ENCODE results near the gene MAPK4.

Gene MAPK4

DNA sequence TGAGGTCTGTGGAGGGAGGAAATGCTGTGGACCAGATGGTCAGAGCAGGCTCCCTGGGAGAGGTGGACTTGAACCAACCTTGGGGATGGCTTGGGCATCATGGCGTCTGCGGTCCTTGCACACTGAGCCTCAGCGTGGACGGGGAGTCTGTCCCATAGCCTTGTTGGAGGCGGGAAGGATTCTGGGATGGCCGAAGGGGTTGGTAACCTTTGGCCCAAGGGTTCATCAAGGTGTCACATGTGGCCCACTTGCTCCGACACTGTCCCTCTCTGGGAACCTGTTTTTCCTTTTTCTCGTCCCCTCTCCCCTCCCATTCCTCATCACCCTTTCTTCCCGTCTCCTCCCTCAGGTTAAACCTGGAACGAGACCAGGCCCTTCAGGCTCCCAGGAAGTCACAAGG is 66.4 kb downstream of the MAPK4 start:
- no peak for DNase-seq

DNA sequence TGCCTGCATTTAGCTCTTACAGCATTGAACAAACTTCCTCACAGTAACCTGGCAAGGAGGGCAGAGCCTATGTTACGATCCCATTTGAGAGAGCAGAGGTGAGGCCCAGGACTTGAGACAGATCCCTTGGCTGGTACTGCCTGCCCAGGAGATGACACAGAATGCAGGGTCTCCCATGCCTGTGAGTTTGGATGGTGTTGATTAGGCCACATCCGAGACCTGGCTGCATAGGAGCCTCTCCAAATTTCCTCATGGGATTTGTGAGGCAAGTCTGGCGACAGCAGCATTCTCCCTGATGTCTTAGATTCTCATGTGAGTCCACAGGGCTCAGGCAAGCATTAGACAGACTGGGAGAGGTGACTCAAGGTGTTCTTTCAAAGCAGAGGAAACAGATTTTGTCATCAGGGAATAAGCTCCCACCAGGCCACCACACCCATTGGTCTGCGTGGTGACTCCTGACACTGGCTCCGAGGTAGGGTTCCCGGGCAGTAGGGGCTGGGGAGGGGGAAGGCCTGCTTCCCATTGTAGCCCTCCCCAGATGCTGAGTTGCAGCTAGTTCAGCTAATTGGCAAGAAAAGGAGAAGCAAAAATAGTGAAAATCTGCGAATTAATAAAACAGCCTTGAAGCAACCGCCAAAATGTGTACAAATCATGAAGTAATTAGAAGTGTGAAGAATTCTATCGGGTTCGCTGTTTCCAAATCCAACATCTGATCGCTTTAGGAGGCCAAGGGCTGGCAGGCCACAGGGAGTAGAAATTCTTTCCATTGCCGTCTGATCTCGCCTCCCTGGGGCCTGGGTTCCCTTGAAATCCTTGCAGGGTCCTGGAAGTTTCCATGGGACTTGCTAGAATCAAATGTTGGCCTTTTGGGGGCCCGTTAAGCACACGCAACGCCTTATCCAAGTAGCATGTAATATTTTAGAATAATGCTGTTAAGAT is 68.0 kb downstream of the MAPK4 start:
- DNase-seq: no peak

DNA sequence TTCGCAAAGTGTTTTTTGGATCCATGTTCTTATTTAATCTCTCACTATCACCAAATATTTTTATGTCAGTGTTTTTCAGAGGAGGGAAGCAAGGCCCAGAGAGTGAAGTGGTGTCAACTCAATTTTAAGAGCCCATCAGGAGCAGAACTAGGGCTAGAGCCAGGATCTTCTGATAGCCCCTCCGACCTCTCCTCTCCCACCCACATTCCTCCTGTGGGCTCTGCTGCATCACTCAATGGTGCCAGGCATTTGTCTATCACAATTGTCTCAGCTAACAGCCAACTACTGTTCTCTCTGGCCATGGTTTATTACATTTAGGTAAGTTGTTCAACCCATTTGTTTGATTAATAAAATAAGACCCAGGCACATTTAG is 68.6 kb downstream of the MAPK4 start:
- no peak for DNase-seq

DNA sequence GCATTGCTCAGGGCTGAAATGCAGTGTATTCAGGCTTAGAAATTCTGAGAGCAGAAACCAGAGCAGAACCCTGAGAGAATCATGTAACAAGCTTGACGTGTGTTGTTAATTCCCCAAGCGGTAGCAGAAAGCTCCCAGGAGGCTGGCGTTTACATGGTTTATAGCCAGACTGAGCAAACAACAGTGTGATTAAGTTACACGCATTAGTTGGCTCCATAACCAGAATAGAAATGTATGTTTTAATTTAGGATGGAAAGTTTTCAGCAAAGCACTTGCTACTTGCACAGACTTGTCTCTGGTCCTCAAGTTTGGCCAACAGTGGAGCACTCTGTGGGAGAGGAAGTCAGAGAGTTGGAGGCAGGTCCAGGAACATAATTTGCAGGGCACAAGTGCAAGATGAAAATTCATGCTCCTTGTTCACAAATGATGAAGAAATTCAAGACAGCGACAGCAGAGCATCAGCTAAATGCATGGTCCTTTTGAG is 69.3 kb downstream of the MAPK4 start:
- no peak for DNase-seq

DNA sequence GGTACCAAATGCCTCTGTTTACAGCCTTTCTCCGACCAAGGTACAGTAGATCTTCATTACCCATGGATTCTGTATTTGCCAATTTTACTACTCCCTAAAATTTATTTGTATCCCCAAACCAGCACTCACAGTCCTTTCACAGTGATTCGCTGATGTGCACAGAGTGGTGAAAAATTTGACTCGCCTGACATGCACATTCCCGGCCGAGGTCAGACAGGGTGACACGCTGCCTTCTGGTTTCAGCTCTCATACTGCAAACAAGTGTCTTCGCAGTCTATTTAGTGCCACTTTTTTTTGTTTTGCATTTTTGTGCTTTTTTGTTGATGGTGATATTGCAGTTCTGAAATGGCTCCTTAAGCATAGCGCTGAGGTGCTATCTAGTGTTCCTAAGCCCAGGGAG is 71.0 kb downstream of the MAPK4 start:
- no peak for DNase-seq

DNA sequence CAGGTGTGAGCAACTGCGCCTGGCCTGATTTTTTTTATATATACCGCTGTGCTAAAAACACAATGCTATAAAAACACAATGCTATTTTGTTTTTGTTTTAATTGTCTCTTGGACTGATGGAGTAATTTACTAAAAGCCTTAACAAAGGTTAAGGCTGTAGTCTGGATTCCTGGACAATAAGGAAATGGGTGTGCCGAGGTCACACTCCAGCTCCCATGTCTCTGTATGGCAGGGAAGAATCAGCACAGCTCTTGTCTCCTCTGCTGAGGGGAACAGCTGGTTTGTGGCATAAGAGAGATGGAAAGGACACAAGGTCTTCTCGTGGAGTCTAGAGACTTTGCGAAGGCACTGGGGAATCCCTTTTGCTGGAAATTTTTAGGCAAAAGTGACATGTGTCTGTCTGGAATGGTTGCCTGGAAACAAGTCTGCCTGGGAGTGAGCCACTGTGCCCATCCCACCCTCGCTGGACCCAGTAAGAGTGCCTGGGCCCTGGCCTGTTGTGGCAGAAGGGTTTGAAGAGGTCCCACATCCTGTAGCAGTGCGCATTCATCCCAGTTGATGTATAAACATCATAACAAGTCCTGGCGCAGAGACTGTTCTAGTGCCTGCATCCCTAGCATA is 73.1 kb downstream of the MAPK4 start:
- no peak for DNase-seq

DNA sequence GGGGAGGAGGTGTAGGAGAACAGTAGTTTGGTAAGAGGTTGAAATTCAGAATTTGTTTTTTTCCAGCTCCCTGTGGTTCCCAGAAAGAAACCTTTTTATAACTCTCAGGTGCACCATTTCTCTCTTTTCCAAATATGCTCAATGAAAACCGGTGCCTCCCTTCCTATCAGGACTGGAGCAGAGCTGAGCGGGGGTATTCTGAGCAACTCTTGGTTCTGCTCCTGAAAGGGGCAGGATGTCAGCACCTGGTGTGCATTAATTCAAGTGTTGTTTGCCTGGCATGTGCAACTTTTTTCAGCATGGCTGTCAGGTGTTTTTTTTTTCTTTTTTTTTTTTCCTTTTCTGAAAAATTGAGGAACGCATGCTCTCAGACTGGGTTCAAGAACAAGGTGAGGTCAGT is 74.1 kb downstream of the MAPK4 start:
- no peak for DNase-seq

DNA sequence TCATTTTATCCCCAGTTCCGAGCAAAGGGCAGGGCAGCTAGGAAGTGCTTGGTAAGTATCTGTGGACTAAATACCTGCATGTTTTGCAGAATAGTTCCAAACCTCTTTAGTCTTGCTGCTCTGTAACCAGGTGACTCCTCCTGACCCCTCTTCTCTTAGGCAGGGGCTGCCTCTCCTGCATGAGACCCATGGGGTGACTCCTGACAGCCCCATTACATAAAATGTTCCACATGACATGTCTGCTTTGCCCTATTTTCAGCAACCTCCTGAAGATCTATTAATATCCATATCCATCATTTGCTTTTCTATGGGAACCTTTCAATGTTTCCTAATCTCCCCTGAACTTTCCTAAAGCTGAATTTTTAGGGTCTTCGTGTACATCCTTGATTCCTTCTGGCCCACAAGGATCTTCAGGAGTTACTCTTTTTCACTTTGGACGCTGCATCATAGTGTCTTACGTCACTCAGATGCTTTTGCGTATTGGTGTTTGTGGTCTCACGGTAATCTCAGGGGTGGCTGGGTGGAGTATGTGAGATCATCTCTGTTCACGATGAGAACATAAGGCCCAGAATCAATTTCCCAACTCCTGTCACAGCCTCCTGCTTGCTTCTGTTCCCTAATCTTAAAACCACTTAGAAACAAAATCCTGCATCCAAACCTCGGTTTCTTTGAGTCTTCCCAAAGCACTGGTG is 76.6 kb downstream of the MAPK4 start:
- DNase-seq: no peak

DNA sequence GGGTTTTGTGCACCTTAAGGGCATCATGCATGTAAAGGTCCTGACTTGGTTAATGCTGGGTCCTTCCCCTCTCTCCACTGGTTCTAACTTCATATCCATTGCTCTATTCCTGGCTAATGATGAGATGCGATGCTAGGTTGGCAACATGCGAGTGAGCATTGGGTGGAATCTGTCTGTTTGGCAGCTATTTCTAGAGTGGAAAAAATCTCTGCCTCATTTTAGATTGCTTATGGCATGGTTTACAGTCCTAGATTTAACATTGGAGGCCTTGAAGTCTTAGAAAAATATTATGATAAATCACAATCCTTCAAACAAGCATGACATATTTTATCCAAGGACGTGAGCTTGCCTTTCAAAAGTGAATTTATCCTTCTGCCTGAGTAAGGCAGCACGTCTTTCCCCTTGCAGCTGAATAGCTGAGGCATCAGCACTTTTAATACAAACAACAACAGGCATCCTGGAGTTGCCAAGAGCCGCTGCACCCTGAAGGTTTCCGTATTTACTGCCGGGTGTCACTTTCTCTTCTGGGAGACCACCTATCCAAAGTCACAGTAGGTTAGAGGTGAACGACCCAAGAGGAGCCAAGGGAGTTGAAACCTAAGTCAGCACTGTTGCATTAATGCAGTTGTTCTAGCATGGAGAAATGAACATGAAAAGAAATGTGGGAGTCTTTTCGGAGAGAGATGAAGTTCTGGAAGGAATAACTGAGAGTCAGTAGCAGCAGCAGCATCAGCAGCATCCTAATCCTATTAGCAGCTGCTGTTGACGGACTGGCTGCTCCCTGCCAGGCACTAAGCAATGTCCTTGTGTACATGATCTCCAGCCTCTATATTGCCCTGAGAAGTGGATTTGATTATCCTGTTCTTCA is 78.4 kb downstream of the MAPK4 start:
- no peak for DNase-seq

DNA sequence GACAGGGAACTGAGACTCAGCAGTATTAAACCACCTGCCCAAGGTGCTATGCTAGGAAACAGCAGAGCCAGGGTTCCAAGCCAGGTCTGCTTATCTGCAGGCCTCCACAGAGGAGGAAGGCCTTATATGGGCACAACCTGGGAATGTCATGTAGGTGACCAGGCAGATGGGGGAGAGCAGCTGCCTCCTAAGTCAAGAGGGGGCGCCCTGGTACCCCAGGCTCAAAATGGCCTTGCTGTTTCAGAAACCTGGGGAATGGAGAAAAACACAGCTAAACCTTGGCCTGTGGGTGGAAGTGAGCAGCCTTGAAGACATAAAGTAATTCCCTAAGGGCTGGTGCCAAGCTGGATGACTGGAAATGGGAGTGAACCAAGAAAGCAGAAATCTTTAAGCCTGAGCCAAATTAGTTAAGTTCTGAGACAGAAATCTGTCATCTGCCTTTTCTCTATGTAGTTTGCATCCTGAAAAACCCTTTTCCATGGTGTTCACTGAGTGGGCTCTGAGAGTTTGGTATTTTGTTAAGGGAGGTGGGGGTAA is 79.1 kb downstream of the MAPK4 start:
- no peak for DNase-seq

DNA sequence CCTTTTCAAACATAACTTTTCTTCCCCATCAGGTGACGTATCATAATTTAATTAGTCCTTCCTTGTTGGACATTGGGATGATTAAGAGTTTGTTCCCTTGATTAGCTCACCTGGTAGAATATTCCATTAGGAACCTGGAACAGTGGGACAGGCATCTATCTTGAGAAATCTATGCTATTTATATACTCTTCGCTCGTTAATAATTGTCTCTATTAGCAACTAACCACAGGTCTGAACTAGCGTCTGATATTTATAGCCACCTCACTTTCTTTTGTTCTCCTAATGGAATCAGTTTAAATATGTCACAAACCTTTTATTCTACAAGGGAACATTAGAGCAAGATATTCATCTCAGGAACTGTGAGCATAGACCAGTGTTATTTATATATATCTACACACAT is 79.8 kb downstream of the MAPK4 start:
- DNase-seq: no peak

DNA sequence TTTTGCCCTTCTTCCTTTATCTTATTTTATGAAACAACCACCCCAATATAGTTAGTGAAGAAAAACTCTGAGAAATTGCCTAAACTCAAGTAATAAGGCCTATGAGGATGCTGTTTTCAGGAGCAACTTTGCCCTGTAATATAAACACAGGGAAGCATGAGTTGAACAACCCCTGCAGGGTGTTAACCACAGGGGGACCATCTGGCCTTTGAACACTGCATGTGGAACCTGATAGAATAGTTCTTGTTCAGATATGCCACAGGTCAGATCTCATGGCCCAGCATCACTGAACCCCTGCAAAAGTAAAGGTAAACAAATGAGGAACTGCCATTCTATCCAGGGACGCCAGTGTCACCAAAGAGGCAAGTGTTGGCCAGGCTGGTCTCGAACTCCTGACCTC is 82.6 kb downstream of the MAPK4 start:
- no peak for DNase-seq

DNA sequence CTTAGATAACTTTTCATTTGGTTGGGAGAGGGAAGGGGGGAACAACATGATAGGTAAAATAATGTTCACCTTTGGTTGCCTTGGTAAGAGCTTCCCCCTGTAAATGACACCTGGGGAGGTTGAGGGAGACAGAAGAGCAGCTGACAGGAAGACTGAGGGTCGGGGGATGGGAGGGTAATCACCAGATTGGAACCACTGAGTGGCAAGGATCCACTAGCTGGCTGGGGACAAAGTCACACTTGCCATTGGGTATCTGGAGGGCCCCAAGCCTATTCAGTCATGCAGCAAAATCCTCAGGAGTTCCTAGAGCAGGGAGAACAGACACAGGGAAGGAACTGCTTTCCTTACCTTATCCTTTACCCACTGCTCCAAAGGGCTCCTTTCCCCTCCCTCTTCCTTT is 84.3 kb downstream of the MAPK4 start:
- no peak for DNase-seq

DNA sequence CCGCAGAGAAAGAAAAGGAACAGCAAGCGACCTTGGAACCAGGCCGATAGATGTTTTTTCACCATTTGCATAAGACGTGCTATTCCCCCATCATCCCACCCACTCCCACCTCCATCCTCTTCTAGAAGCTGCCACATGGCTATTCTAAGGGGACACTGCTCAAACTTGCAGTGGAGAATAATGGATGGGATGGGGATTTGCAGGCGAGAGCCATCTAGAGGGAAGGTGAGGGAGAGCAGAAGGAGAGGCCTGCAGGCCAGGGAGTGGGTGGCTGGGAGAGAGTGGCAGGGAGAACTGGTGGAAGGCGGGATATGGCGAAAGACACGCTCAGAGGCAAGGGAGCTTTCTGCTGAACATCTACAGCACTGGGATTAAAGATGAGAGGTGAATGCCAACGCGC is 84.9 kb downstream of the MAPK4 start:
- no peak for DNase-seq

DNA sequence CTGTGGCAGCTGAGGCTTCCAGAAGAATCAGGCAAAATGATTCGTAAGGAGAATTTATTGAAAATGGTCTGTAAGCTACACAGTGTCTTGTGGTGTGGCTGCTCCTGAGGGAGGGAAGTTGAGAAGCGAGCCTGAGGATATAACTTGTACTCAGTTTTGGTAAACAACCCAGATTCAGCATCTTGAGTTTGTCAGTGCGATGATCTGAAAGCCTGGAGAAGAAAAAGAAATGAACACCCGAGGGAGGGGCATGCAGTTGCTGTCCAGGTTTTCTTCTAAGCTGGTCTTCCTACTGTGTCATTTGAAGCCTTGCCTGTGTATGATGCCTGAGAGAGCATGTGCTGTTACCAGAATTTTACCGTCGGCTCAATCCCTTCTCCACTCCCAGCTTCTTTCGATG is 87.3 kb downstream of the MAPK4 start:
- no peak for DNase-seq

DNA sequence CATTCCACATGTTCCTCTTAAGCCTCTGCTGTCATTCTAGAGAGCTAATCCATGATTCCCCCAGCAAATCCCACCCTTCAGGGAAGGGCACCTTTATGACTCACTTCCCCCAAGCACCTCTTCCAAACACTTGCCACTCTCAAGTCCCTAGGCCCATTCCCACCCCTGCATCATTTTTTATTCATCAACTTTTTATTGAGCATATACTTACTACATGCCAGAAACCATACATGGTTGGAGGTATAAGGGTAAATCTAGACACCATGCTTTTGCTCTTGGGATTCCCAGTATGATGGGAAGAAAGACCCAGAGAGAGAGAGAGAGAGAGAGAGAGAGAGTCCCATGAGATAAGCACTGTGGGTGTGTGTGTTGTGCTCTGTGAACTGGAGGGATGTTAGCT is 87.9 kb downstream of the MAPK4 start:
- DNase-seq: no peak

DNA sequence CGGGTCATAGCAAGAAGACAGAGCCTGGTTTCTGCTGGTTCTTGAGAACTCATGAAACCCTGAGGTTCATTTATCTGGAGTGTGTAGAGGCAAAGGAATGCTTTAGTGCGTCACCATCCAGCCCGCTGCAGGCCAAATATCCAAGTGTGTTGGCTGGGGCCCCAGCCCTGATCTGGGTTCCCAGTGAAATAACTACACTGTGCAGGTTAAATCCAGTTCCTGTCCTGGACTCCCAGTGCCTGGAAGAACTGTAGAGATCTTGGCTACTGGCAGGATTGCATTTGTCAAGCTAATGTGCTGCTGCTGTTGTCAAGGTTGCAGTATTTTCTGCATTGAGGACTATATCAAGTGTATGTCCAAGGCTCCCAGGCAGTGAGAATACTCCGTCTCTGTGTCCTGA is 89.9 kb downstream of the MAPK4 start:
- no peak for DNase-seq

DNA sequence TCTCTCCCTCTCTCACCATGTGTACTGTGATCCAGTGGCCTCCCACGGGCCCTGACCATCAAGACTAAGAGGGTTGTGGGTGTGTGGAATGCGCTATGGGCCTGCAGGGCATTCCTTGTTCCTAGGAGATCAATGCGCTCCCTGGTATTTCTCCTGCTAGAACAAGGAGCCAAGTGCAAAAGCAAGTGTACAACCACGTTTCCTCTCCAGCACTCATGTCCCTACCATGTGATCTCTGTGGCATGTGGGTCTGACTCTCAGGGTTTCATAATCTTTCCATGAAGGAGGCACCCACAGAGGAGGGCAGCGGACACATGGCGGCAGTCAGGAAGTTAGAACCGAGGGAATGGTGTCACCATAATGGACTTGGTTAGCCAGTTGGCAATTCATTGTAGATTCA is 91.4 kb downstream of the MAPK4 start:
- DNase-seq: no peak

DNA sequence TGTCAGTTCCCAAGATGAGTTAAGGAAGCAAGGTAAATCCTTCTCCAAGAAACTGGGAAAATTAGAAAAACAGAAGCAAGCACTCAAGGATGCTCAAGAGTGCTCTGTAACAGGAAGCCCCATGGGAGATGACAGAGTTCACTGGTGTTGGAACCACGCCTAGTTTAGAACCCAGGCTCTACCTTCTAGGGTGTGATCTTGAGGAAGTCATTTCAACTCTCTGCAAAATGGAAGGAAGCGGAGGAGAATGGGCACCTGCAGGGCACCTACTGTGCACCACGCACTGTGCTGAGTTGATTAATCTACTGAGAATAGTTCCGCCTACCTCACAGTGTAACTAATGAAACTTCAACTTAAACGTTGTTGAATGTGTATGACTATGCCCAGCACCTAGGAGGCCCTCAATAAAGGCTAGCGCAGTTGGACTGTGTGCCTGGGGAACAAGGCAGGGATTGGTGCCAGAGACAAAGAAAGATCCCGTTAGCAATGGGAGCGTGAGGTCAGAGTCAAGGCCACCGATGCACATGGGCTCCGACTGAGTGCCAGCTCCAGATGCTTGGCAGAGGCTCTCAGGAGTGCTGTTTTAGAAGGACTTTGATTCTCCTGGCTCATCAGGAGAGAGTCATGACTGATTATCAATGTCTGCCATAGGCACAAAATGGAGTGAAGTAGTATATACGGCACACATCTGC is 93.7 kb downstream of the MAPK4 start:
- DNase-seq: no peak

DNA sequence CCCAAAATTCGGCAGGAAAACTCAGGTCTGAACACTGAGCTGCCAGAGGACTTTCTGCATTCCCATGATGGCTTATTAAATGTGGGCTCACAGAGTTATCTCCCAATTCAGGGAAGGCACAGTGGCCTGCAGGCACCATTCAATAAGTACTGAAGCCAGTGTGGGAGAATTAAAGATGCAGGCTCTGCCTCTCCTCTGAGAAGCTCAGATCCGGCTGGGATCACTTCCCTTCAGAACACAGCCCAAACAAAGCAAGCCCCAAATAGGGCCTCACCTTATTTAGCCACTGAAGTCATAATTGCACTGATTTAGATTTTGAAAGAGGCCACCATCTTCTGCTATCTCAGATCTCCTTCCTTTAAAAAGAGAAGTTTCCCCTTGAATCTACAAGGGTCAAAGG is 94.3 kb downstream of the MAPK4 start:
- DNase-seq: no peak

DNA sequence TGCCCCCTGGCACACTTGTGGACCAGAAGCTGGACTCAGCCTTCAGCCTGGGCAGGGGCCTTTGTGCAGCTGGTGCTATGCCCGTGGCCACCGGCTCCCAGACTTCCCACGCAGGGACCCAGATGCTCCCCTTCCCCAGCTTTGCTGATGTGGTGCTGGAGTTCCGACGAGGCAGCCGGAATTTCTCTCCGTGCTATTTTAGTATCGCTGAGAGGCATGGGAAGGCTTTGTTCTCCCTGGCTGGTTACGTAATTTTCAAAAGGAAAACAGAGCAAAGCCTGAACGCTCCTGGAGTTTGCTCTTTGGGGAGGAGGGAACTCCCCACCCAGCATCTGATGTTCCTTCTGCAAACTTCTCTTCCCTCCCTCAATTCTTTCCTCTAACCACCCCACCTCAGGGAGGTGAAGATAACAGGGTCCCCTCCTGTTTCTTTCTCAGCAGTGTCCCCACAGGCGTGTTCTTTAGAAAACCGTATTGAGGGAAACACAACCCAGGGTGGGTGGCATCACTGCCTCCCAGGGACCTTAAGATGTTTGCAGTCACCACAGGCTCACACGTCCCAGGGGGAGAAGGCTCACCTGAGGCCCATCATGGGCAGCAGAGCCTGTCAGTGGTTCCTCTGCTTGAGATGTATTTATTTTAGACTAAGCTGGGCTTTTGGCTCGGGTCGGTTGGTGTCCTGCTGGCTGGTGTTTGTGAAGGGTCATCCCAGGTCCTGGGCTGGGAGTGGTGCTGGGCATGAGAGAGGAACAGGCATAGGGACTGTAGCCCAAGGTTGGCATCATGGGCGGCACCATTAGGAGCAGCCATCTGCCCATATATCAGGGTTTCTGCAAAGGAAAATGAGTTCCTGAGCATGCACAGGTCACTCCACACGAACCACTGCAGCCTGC is 95.0 kb downstream of the MAPK4 start:
- DNase-seq: no peak
